Epithelial cell of esophagus (primary cell): ENCODE results near the gene AK4.
A peak's percentile ranks its signal among the peaks of the same experiment; 100 is the strongest.
"Not testable (repeated sequence)": the region's sequence is repeated elsewhere in the genome, so short reads cannot be mapped to it uniquely, and the experiment has no call there.

Source experiments
- DNase-seq: peaks from one replicate; pipeline ENCODE4 v3.0.0; 2010; ENCODE audit warnings: low read depth
- H3K4me3 ChIP-seq: 2 replicates; pipeline ENCODE4 v1.5.1; 2011; ENCODE audit warnings: mild to moderate bottlenecking, low read length, control low read depth
- TF ChIP-seq, protein P1 (sequence below): IDR thresholded peaks from 2 replicates; pipeline ENCODE4 v1.5.1; 2011; ENCODE audit warnings: low read depth, mild to moderate bottlenecking, low read length, control low read depth, inconsistent platforms; ENCODE audit not compliant: insufficient read depth; ENCODE audit errors: missing control alignments

AK4 gene

DNA sequence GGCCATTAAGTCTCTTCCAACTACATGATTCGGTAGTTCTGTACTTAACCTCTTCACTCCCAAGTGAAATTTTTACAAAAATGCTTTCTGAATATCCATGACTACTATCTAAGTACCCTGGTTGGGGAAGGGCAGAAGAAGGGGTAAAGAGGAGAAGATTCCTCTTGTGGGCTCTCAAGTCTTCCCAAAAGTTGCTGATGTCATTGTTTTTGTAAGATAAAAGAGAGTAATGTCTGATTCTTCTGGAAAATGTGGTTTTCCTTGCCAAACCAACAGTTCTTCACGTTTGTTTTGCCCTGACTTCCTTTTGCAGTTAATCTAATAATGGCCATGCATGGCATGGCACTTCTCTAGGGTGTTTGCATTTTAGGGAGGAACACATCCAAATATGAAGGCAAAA is 34.7 kb upstream of the AK4 start:
- TF ChIP-seq, protein P1, sequence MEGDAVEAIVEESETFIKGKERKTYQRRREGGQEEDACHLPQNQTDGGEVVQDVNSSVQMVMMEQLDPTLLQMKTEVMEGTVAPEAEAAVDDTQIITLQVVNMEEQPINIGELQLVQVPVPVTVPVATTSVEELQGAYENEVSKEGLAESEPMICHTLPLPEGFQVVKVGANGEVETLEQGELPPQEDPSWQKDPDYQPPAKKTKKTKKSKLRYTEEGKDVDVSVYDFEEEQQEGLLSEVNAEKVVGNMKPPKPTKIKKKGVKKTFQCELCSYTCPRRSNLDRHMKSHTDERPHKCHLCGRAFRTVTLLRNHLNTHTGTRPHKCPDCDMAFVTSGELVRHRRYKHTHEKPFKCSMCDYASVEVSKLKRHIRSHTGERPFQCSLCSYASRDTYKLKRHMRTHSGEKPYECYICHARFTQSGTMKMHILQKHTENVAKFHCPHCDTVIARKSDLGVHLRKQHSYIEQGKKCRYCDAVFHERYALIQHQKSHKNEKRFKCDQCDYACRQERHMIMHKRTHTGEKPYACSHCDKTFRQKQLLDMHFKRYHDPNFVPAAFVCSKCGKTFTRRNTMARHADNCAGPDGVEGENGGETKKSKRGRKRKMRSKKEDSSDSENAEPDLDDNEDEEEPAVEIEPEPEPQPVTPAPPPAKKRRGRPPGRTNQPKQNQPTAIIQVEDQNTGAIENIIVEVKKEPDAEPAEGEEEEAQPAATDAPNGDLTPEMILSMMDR = no peak
- H3K4me3 ChIP-seq = no peak overlapping the region
- no peak for DNase-seq

DNA sequence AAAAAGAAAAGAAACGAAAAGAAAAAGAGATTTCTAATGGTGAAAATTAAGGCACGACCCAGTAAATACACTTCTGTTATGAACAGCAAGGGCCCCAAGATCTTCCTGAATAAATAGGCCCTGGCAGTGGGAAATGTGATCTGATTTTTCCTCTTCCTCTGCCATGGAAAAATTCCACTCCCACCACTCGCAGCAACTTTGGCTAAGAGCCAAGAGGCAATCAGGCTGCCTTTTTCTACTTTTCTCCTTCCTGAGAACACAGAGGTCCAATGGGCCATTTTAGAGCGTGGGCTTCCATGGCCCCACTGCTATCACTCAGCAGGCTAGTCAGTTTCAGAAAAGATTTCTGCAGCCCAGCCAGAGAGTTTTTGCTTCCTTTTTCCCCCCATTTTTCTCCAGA is 33.7 kb upstream of the AK4 start:
- no peak overlapping the region for H3K4me3 ChIP-seq
- no peak for DNase-seq
- TF ChIP-seq, protein P1 = no peak

DNA sequence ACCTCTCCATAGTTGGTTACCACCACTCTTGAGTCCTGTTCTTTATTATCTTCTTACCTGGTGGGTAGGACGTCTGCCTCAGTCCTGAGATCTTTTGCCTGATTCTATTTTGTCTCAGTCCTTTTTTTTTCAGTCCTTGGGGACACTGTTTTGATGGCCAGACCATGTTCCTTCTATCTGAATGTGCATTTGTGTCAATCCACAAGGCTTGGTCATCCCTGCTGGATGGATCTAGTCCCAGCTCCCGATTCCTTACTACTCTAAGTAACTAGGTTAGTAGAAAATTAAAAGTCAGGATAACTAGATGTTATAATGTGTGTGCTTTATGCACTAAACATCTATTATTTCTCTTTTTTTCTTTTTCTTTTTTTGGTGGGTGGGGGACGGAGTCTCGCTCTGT is 28.1 kb upstream of the AK4 start:
- H3K4me3 ChIP-seq = no peak overlapping the region
- TF ChIP-seq, protein P1 = no peak
- DNase-seq = no peak

DNA sequence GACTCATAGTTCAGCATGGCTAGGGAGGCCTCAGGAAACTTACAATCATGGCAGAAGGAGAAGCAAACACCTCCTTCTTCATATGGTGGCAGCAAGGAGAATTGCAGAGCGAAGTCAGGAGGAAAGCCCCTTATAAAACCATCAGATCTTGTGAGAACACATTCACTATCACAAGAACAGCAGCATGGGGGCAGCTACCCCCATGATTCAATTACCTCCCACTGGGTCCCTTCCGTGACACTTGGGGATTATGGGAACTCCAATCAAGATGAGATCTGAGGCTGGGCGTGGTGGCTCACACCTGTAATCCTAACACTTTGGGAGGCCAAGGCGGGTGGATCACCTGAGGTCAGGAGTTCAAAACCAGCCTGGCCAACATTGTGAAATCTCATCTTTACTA is 18.9 kb upstream of the AK4 start:
- not testable (repeated sequence) for H3K4me3 ChIP-seq, DNase-seq

DNA sequence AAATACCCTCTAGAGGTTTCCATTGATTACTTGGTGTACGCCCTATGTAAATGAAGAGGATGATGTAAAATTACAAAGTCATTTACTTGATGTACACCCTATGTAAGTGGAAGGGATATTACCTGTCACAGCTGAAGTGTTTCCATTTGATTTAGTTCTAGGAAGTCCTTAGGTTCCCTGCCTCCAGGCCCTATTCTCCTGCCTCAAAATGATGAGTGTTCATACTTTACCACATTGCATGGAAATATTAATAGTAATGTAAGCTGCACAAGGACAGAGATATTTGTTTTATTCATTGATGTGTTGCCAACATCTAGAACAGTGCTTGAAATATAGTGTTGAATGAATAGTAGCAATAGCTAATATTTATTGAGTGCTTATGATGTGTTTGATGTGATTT is 9.5 kb upstream of the AK4 start:
- no peak for DNase-seq
- TF ChIP-seq, protein P1 = no peak
- no peak overlapping the region for H3K4me3 ChIP-seq

DNA sequence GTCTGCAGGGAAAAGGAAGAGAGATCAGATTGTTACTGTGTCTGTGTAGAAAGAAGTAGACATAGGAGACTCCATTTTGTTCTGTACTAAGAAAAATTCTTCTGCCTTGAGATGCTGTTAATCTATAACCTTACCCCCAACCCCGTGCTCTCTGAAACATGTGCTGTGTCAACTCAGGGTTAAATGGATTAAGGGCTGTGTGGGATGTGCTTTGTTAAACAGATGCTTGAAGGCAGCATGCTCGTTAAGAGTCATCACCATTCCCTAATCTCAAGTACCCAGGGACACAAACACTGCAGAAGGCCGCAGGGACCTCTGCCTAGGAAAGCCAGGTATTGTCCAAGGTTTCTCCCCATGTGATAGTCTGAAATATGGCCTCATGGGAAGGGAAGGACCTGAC is 8.2 kb upstream of the AK4 start:
- not testable (repeated sequence) for H3K4me3 ChIP-seq, DNase-seq

DNA sequence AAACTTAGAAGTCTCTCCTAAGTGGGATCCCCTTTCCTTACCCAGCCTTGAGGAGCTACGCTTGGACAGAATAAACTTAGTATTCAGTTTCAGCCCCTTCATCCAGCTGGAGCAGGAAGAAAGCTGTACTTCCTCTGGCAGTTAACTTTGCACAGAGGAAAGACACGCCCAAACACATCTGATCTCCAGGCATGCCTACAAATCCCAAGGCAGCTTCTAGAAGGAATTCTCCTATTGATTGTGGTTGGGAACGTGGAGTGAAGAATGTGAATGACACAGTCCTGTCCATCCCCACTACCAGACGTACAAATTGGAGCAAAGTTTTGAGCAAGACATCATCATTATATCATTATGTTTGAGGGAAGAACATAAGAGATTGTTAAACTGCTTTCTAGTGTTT is 6.6 kb upstream of the AK4 start:
- no peak overlapping the region for H3K4me3 ChIP-seq
- TF ChIP-seq, protein P1 = no peak
- peak; percentile 71 for DNase-seq

DNA sequence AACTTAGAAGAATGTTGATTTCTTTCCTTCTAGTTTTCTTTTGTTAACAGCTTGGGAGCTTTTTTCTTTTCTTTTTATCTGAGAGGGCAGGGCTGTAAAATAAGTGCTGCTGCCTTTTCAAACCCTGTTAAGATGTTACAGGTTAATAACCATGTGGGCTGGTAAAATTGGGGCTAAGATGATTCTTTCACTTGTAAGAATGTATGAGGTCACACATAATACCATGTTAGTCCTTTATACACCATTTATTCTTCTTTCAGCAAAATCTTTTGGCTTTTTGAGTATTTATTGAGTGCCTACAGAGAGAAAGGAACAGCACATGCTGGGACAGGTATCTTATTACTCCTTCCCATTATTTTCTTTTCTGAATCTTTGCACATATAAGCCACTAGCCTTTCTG is 6.1 kb upstream of the AK4 start:
- no peak for DNase-seq
- no peak overlapping the region for H3K4me3 ChIP-seq
- TF ChIP-seq, protein P1 = no peak

DNA sequence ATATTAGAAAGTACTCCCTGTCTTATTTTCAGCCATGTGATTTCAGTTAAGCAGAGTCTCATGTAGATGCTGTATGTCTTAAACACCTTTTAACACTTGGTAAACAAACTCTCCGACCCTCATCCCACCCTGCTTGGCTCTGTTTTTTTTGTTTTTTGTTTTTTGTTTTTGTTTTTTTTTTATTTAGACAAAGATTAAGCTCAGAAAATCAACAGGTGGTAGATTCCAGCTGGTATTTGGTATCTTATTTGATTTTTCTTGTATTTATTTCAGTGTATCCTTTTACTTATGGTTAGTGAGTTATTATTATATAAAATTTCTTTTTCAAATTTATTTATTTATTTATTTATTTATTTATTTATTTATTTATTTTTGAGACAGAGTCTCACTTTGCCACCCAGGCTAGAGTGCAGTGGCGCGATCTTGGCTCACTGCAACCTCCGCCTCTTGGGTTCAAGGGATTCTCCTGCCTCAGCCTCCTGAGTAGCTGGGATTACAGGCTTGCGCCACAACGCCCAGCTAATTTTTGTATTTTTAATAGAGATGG is 4.8 kb upstream of the AK4 start:
- H3K4me3 ChIP-seq, DNase-seq: not testable (repeated sequence)
